Right ventricle myocardium inferior (tissue), 1 donor: ENCODE results near the gene GOLGA6L6. TPM values are rescaled to one million over a fixed set of nuclear protein-coding genes. Genes with fewer than 3 reads are reported as not detected.
"Not testable (repeated sequence)": the region's sequence is repeated elsewhere in the genome, so short reads cannot be mapped to it uniquely, and the experiment has no call there.

Source experiments
- ATAC-seq: fragments of 200-7000 bp; cut with Tn5 transposase; one replicate; pipeline ENCODE4 v1.9.1; 2020; ENCODE audit warnings: mild to moderate bottlenecking, moderate library complexity
- DNase-seq: peaks from one replicate; pipeline ENCODE4 v3.0.0; 2021; ENCODE audit errors: missing footprints
- intact Hi-C: fragments of 100-400 bp; cut with DNase I; formaldehyde crosslinking; loops from one replicate; pipeline ENCODE4 v1.11.0; 2022
- long read RNA-seq: library from polyadenylated mRNA; unstranded; transcript quantifications from one replicate; pipeline ENCODE4 v2.0.0, GENCODE V29; 2021
- total RNA-seq: library from RNA; stranded (reverse); fragmentation: NEBNext Ultra II Directional; extraction: Animal tissue kit (Norgen Biotek cat#: 25700); gene quantifications from one replicate; pipeline ENCODE4 v1.2.1, GENCODE V29; 2021
- donor health status: DM: no; HTN: yes; CAD: no; lungs with severe emphysema.

GOLGA6L6 gene, protein sequence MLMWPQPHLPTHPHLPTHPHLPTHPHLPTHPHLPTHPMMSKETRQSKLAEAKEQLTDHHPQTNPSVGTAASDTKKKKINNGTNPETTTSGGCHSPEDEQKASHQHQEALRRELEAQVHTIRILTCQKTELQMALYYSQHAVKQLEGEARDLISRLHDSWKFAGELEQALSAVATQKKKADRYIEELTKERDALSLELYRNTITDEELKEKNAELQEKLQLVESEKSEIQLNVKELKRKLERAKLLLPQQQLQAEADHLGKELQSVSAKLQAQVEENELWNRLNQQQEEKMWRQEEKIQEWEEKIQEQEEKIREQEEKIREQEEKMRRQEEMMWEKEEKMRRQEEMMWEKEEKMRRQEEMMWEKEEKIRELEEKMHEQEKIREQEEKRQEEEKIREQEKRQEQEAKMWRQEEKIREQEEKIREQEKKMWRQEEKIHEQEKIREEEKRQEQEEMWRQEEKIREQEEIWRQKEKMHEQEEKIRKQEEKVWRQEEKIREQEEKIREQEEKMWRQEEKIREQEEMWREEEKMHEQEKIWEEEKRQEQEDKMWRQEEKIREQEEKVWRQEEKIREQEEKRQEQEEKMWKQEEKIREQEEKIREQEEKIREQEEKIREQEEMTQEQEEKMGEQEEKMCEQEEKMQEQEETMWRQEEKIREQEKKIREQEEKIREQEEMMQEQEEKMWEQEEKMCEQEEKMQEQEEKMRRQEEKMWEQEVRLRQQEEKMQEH
- total RNA-seq = not detected
- long read RNA-seq = 0 reads

GRCh38 chr15:20541700-20542099 is at the start of gene GOLGA6L6:
TSS of gene GOLGA6L6 (minus strand) at chr15:20541800. CDS start at chr15:20541709, 91 bp downstream.
- ATAC-seq, intact Hi-C loops, DNase-seq: not testable (repeated sequence)

DNA sequence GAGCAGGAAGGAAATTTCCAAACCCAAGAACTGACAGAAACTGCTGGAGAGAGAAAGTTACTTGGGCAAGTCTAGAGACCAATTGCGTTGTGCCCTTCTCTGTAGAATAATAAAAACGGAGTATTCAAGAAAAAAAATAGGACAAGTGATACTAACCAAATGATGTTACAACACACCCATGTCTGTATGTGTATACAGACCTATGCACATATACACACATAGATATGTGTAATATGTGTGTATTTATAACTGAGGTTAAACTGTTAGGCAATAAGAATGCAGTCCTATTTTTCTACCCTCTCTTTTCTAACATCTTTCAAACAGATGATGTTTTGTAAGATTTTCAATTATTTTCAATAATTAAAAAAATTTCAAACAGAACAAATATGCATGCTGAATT is 48.5 kb upstream of the GOLGA6L6 start:
- intact Hi-C loops, ATAC-seq, DNase-seq: not testable (repeated sequence)

DNA sequence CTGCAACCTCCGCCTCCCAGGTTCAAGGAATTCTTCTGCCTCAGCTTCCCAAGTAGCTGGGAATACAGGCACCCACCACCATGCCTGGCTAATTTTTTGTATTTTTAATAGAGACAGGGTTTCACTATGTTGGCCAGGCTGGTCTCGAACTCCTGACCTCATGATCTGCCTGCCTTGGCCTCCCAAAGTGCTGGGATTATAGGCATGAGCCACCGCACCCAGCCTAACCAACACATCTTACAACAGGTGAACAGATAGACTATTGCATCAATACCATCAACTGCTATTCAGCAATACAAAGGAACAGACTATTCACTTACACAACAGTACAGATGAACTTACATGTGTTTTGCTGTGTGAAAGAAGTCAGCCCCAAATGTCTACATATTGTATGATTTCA is 45.2 kb upstream of the GOLGA6L6 start:
- ATAC-seq, intact Hi-C loops: not testable (repeated sequence)

DNA sequence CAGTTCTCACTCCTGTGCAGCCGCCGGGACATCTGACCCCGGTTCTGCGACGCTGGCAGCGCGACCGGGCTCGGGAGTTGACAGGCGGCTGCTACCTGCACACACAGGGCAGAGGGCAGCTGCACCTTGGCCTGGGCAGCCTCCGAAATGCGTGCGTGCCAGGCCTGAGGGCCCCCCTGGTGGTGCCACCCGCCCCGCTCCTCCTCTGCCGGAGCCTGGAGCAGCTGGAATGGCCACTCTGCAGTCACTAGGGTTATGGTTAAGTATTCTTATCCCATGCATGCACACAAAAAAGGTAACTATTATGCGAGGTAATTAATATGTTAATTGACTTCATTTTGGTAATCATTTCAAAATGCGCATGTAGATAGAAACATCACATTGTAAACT is 41.1 kb upstream of the GOLGA6L6 start:
- DNase-seq (peak; percentile 17), ATAC-seq (peak; percentile 15)
- intact Hi-C loops = not testable (repeated sequence)

More for the DNA sequence above, 45.2 kb upstream of the GOLGA6L6 start:
- not testable (repeated sequence) for DNase-seq

GRCh38 chr15:20582109-20582725 is 40.6 kb upstream of the GOLGA6L6 start:
- intact Hi-C loops, DNase-seq: not testable (repeated sequence)
- peak; percentile 52 for ATAC-seq

DNA sequence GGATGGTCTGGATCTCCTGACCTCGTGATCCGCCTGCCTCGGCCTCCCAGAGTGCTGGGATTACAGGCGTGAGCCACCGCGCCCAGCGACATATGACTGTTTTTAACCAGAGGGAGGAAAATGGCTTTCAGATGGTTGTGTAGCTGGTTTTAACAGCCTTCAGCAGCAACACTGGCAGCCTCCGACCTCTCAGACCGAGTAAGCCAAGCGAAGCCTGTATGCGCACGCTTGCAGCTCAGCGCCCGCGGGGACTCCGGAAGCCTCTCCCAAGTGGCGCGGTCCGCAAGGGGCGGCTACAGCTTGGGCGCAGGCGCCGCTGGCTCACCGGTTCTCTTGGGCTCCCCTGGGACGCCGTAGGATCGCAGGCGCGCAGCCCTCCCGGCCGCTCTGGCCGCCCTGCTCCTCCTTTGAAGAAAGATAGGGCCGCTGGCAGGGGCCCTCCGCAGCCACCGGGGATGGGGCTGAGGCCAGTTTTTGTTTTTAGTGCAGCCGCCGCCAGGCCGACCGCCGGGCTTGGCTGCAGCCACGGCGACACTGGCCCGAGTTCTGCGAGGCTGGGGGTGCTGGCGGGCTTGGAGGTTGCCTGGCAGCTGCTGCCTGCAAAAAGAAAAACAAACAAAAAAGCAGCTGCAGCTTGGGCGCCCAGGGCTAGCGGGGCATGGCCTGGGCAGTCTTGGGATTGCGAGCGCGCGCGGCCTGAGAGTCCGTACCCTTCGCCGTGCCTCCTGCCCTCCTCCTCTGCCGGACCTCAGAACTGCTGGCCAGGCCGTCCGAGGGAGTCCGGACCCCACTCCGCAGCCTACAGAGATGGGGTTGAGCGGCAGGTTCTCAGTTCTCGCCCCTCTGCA is 39.9 kb upstream of the GOLGA6L6 start:
- intact Hi-C loops, DNase-seq: not testable (repeated sequence)
- ATAC-seq = peak; percentile 78

DNA sequence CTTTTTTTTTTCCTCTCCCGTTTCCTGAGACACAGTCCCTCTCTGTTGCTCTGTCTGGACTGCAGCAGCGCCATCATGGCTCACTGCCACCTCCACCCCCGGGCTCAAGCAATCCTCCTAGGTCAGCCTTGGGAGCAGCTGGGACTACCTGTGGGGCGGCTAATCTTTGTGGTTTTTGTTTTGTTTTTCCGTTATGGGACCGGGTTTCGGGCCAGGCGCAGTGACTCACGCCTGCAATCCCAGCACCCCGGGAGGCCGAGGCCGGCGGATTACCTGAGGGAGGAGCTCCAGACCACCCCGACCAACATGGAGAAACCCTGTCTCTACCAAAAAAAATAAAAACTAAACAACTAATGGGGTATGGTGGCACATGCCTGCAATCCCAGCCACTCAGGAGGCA is 38.1 kb upstream of the GOLGA6L6 start:
- ATAC-seq, DNase-seq, intact Hi-C loops: not testable (repeated sequence)

GRCh38 chr15:20551289-20551688 is 9.7 kb upstream of the GOLGA6L6 start:
- ATAC-seq, intact Hi-C loops: not testable (repeated sequence)
- peak; percentile 33 for DNase-seq

DNA sequence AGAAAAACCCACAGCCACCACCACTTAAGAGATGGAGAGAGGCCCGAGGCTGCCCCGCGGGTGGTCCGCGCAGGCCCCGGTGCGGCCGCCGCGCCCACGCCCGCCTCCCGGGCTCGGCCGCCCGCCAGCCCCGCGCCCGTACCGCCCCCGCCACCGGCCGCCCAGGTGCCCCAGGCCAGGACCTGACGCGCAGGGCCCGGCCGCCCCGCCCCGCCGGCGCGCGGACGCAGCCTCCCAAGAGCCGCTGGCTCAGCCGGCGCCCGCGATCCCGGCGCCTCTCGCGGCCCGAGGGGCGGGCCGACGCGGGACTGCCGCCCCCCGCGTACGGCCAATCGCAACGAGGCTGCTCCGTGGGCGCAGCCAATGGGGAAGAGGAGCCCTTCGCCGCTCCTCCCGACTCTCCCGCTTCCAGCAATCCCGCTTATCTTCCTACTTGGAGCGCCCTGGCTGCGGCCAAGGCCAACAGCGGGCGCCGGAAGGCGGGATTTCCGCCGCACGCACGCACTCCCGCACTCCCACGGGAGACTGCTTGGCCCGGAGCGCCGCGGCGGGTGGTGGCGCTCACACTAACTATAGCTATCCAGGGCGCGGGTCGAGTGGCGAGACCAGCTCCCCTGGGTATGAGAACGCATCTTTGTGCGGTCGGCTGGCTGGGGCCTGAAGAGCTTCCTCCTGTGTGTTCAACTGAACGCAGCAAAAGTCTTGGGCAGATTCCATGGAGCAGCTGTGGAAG is 35.5 kb downstream of the GOLGA6L6 start:
- intact Hi-C loops, ATAC-seq, DNase-seq: not testable (repeated sequence)

DNA sequence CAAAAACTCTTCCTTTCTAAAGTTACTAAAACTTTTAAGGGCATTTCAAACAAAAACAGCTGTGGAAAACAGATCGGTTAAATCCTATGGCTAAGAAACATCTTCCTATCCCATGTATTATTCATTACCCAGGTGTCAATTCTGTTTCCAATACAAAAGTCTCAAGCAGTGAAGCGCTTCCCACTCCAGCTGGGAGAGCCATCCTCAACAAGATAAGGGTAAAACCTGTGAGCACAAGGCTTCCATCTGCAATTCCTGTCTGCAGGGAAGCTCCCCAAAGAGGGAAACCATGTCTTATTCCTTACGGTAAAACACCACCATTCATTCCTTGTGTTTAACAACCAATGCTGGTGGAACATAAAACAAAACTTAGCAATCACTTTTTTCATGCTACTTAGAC is 38.8 kb downstream of the GOLGA6L6 start:
- intact Hi-C loops, ATAC-seq, DNase-seq: not testable (repeated sequence)

DNA sequence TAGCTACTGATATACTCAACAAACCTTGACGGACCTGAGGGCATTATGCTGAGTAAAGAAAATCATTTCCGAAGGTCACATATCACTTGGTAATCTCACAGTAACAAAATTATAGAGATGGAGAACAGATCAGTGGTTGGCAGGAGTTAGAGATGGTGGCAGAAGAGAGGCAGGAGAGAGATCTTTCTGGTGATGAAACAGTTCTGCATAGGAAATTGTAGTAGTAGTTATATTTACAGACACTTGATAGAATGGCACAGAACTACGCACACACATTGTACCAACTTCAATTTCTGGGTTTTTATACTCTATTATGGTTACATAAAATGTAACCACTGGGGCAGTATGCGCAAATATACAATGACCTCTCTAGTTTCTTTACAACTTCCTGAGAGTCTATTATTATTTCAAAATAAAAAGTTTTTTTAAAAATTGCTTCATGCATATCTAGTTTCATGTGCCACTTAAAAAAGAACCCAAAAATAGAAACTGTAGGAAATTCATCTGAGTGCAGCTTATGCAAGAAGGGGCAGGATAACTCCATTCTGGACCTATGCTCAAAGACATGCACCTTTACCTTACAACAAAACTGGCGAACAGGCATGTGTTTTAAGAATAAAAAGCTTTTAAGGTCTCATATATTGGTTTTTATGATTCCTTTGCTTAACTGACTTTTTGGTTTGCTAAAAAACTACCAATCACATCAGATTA is 39.9 kb downstream of the GOLGA6L6 start:
- intact Hi-C loops, DNase-seq, ATAC-seq: not testable (repeated sequence)

DNA sequence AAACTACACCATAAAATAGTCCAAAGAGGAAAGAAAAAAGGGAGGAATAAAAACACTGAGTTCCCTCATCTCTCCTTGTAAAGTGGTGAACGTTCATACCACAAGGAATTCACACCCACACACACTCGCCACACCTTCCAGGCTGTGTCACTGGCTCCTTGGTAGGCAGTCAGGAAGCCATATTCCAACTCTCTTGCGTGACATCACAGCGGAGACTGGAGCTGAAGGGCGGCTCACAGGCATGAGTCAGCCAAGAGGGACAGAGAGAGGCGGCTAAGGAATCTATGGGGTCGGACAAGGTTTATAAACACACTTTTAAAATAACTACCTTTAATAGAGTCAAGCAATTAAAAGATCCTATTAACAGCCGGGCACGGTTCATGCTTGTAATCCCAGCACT is 43.8 kb downstream of the GOLGA6L6 start:
- DNase-seq, intact Hi-C loops, ATAC-seq: not testable (repeated sequence)

- DNase-seq, intact Hi-C loops: not testable (repeated sequence)
- ATAC-seq = peak; percentile 74
These were observed 48.6 kb downstream of the GOLGA6L6 start for GRCh38 chr15:20493035-20493434.

GRCh38 chr15:20492598-20492997 is 49.0 kb downstream of the GOLGA6L6 start:
- DNase-seq = peak; percentile 42
- intact Hi-C loops, ATAC-seq: not testable (repeated sequence)

DNA sequence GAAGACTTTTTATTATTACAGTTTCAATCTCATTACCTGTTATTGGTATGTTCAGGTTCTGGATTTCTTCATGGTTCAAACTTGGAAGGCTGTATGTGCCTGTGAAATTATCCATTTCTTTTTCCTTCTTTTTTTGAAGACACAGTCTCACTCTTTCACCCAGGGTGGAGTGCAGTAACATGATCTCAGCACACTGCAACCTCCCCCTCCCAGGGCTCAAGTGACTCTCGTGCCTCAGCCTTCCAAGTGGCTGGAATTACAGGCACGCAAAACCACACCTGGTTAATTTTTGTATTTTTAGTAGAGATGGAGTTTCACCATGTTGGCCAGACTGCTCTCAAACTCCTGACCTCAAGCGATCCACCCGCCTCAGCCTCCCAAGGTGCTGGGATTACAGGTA is 52.3 kb downstream of the GOLGA6L6 start:
- ATAC-seq, DNase-seq, intact Hi-C loops: not testable (repeated sequence)
